GM15510 (cell line): Measurements from ENCODE around the gene ATP5F1D.

Source experiments
- POLR2A ChIP-seq: IDR thresholded peaks from 3 replicates; pipeline ENCODE4 v1.6.1; 2011; ENCODE audit warnings: borderline replicate concordance; ENCODE audit not compliant: insufficient read length; ENCODE audit errors: extremely low read depth

The ATP5F1D gene

GRCh38 chr19:1273263-1274041, 31.9 kb downstream of the ATP5F1D start:
- TF ChIP-seq POLR2A = no peak

GRCh38 chr19:1274081-1274851, 32.7 kb downstream of the ATP5F1D start:
- no peak for TF ChIP-seq POLR2A

GRCh38 chr19:1274852-1275259, 33.3 kb downstream of the ATP5F1D start:
- TF ChIP-seq POLR2A = no peak

- TF ChIP-seq POLR2A = peak; percentile 95
Observed at GRCh38 chr19:1275260-1275975, 33.9 kb downstream of the ATP5F1D start, which contains the start of gene FAM174C. FAM174C (plus strand) TSS chr19:1275530; CDS start chr19:1275550, 20 bp downstream.

- no peak for TF ChIP-seq POLR2A
Observed at GRCh38 chr19:1275976-1276627, 34.6 kb downstream of the ATP5F1D start.

- no peak for TF ChIP-seq POLR2A
Observed at GRCh38 chr19:1276628-1277022, 35.1 kb downstream of the ATP5F1D start.

GRCh38 chr19:1277061-1277460, 35.5 kb downstream of the ATP5F1D start:
- no peak for TF ChIP-seq POLR2A

- no peak for TF ChIP-seq POLR2A
Observed at GRCh38 chr19:1278074-1278473, 36.5 kb downstream of the ATP5F1D start.

GRCh38 chr19:1278713-1279660, 37.4 kb downstream of the ATP5F1D start:
- no peak for TF ChIP-seq POLR2A

GRCh38 chr19:1279782-1280341, 38.3 kb downstream of the ATP5F1D start:
- TF ChIP-seq POLR2A = no peak

- TF ChIP-seq POLR2A = no peak
Observed at GRCh38 chr19:1280636-1281568, 39.4 kb downstream of the ATP5F1D start.

- no peak for TF ChIP-seq POLR2A
Observed at GRCh38 chr19:1281569-1282287, 40.2 kb downstream of the ATP5F1D start.
